ENCODE data around the gene RASGRF2.

Gene RASGRF2

GRCh38 chr5:81142108-81142507, 181.9 kb downstream of the RASGRF2 start:
- DNase-seq (ENCODE audit: low read depth in 1 of 2, low spot score in 1 of 2), result no peak
- H3K27ac ChIP-seq (replicated peaks), result no peak overlapping the region
- TF ChIP-seq CTCF (IDR thresholded peaks at IDR 0.05; ENCODE audit: insufficient read depth, low read length), result no peak
- no peak for TF ChIP-seq GABPA (IDR thresholded peaks at IDR 0.05; ENCODE audit: low read depth)
- no peak for TF ChIP-seq POLR2AphosphoS5 (IDR thresholded peaks at IDR 0.05; ENCODE audit: low read depth)
- TF ChIP-seq REST (IDR thresholded peaks at IDR 0.05; ENCODE audit: insufficient replicate concordance, low read depth), result no peak

GRCh38 chr5:81145329-81145935, 185.3 kb downstream of the RASGRF2 start:
- no peak overlapping the region for H3K27ac ChIP-seq (replicated peaks)
- H3K4me3 ChIP-seq (replicated peaks; ENCODE audit: insufficient read depth, low read length), result no peak overlapping the region
- TF ChIP-seq REST (IDR thresholded peaks at IDR 0.05; ENCODE audit: insufficient replicate concordance, low read depth) (no peak), SPI1 (IDR thresholded peaks at IDR 0.05; ENCODE audit: borderline replicate concordance, low read depth) (no peak), POLR2AphosphoS5 (IDR thresholded peaks at IDR 0.05; ENCODE audit: low read depth) (no peak), CTCF (IDR thresholded peaks at IDR 0.05; ENCODE audit: insufficient read depth, low read length) (no peak), GABPA (IDR thresholded peaks at IDR 0.05; ENCODE audit: low read depth) (no peak)
- no peaks in the 10 kb centered on the region for H3K27me3 ChIP-seq (ENCODE audit: insufficient read depth, poor library complexity, severe bottlenecking)
- no peak for DNase-seq (ENCODE audit: low read depth in 1 of 2, low spot score in 1 of 2)

More at GRCh38 chr5:81142108-81142507, 181.9 kb downstream of the RASGRF2 start:
- no peaks in the 10 kb centered on the region for H3K27me3 ChIP-seq (ENCODE audit: insufficient read depth, poor library complexity, severe bottlenecking)
- H3K4me3 ChIP-seq (replicated peaks; ENCODE audit: insufficient read depth, low read length), result no peak overlapping the region

GRCh38 chr5:81146031-81146430, 185.9 kb downstream of the RASGRF2 start:
- no peaks in the 10 kb centered on the region for H3K27me3 ChIP-seq (ENCODE audit: insufficient read depth, poor library complexity, severe bottlenecking)
- TF ChIP-seq SPI1 (IDR thresholded peaks at IDR 0.05; ENCODE audit: borderline replicate concordance, low read depth) (no peak), CTCF (IDR thresholded peaks at IDR 0.05; ENCODE audit: insufficient read depth, low read length) (no peak), GABPA (IDR thresholded peaks at IDR 0.05; ENCODE audit: low read depth) (no peak)
- no peak overlapping the region for H3K4me3 ChIP-seq (replicated peaks; ENCODE audit: insufficient read depth, low read length)
- DNase-seq (ENCODE audit: low read depth in 1 of 2, low spot score in 1 of 2), result no peak
- no peak overlapping the region for H3K27ac ChIP-seq (replicated peaks)
